SK-N-SH treated with all-trans-retinoic acid at 6 μM for 48 hours (cell line): ENCODE results near the gene TEKT3.

Experiments used
- SNAI2 ChIP-seq: fragments of 250-450 bp; sonication (Bioruptor Pico); IDR thresholded peaks from 2 replicates; pipeline ENCODE4 v1.5.0; 2020; ENCODE audit warnings: mild to moderate bottlenecking, moderate library complexity
- ZFP3 ChIP-seq: fragments of 250-450 bp; sonication (Bioruptor Pico); IDR thresholded peaks from 2 replicates; pipeline ENCODE4 v1.5.0; 2020; ENCODE audit warnings: mild to moderate bottlenecking, moderate library complexity

DNA sequence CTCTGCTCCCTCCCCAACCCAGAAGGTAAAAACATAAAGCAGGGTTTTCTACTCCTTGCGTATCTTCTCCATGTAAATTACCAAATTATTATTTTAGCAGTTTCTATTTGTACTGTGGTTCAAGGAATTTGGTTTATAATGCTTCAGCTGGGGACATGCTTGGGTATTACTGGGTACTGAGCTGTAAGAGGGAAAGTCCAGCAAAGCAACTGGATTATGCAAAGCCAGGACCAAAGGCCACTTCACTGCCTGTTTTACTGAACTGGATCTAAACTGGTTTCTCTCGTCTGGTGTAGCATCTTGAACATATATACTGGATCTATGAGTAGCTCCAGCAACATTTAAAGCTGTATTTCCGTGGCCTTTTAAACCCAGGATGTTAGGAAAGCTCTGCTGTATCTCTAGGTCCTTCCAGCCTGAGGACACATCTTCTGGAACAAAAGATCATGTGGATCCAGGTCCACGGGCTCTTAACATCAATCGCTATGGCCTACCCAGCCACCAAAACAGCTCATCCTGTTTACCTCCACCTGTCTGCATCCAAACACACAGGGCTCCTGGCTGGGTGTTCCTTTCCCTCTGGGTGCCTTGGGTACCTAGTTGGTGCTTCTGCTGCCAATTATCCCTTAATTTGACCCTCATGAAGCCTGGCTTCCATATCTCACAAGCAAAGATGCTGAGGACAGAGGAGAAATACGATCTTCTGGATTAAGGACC lies 83.4 kb downstream of the TEKT3 start:
- TF ChIP-seq SNAI2 (CRISPR knock-in tag) (no peak), ZFP3 (no peak)
